ENCODE measurements around the gene ZFR2. TPM values are rescaled to one million over a fixed set of nuclear protein-coding genes. Genes with fewer than 3 reads are reported as not detected.

ZFR2 gene
- total and polyA plus RNA-seq, 10 of the 15 experiments (the other 5 are each of a cell fraction or from before 2014, with no cell fraction given): 0.18 TPM; not detected in 9

- no peak for TF ChIP-seq PRDM15 (CRISPR knock-in tag; IDR thresholded peaks at IDR 0.05)
- TF ChIP-seq ELK1 (IDR thresholded peaks at IDR 0.05; ENCODE audit: low read depth, low read length): no peak
- no peak for TF ChIP-seq BCL11A (IDR thresholded peaks at IDR 0.05; ENCODE audit: low read depth, low read length)
- no peak for TF ChIP-seq RAD21 (IDR thresholded peaks at IDR 0.05; ENCODE audit: insufficient read depth, low read depth, low read length)
- TF ChIP-seq KLF5 (IDR thresholded peaks at IDR 0.05; ENCODE audit: partially characterized antibody): no peak
- TF ChIP-seq SUPT20H (IDR thresholded peaks at IDR 0.05; ENCODE audit: borderline replicate concordance, control insufficient read depth, low read depth, low read length): no peak
- no peak for TF ChIP-seq CHD4 (IDR thresholded peaks at IDR 0.05)
Measured at GRCh38 chr19:3893509-3894179, 24.8 kb upstream of the ZFR2 start (continued).

- no peak overlapping the region for H3K9ac ChIP-seq (ENCODE audit: control insufficient read depth, insufficient read depth, low read length)
- POLR2A ChIA-PET: interaction anchor here (0.6 kb wide), 1 partner anchor 117 kb away, joined by 4 read pairs; no protein-coding TSS in a partner anchor
Measured at GRCh38 chr19:3890591-3890990, 21.8 kb upstream of the ZFR2 start.

More at GRCh38 chr19:3890591-3890990, 21.8 kb upstream of the ZFR2 start:
- CTCF ChIA-PET: no interaction called here
- SMC1A ChIA-PET (ENCODE audit: uncharacterized antibody, unreplicated experiment): no interaction called here
- no peaks in the 10 kb centered on the region for H3K9me3 ChIP-seq (replicated peaks; ENCODE audit: control insufficient read depth, insufficient read depth, low read length)
- RAD21 ChIA-PET (ENCODE audit: unreplicated experiment): no interaction called here
- no peak for DNase-seq (ENCODE audit: low read depth, low spot score)
- no peak overlapping the region for H3K4me3 ChIP-seq
- TF ChIP-seq POLR2AphosphoS5 (IDR thresholded peaks at IDR 0.05; ENCODE audit: low read length) (no peak), BCLAF1 (IDR thresholded peaks at IDR 0.05) (no peak)
- no peaks in the 10 kb centered on the region for H3K79me2 ChIP-seq (ENCODE audit: control insufficient read depth, insufficient read depth, low read length)
- no peak overlapping the region for H3K27ac ChIP-seq (ENCODE audit: control insufficient read depth, insufficient read depth)
- in situ Hi-C loops (cut with MboI): no loop called here
- ATAC-seq: no peak
- no peak overlapping the region for H3K4me2 ChIP-seq (ENCODE audit: control insufficient read depth, insufficient read depth)
- intact Hi-C loops (cut with micrococcal nuclease; ENCODE audit: unreplicated experiment): no loop called here
- BruUV-seq (replicated peaks): no TSS peak
- no peaks in the 10 kb centered on the region; a peak in 1 of 4 replicates for H3K27me3 ChIP-seq (replicated peaks in 1 of 2; ENCODE audit: control insufficient read depth in 2 of 2, insufficient read depth in 2 of 2, low read length in 1 of 2)
- H3K36me3 ChIP-seq (ENCODE audit: control insufficient read depth in 2 of 2, insufficient read depth in 2 of 2, low read length in 1 of 2): no peaks in the 10 kb centered on the region
- H4K20me1 ChIP-seq (ENCODE audit: control insufficient read depth, insufficient read depth): no peaks in the 10 kb centered on the region
- WGBS (ENCODE audit: insufficient coverage, insufficient replicate concordance, low lambda C conversion rate, missing lambda C conversion rate): 67% methylated on average over 17 of the region's 17 CpGs
- no peak for FAIRE-seq
- H2AFZ ChIP-seq (ENCODE audit: control insufficient read depth, low read depth, low read length): no peak overlapping the region
- H3K4me1 ChIP-seq (ENCODE audit: control insufficient read depth, insufficient read depth, low read length): no peaks in the 10 kb centered on the region
